SK-N-SH treated with all-trans-retinoic acid at 6 μM for 48 hours (cell line): Measurements from ENCODE around the gene MED29.

Experiments
- ATAC-seq: fragments of 200-7000 bp; cut with Tn5 transposase; 3 replicates; pipeline ENCODE4 v1.9.1; 2020; ENCODE audit warnings: mild to moderate bottlenecking, moderate library complexity
- ARNTL ChIP-seq: fragments of 450-650 bp; formaldehyde crosslinking; IDR thresholded peaks from 2 replicates; pipeline ENCODE4 v1.5.0; 2020; ENCODE audit warnings: low read depth, mild to moderate bottlenecking, moderate library complexity, borderline replicate concordance
- CSDC2 ChIP-seq: fragments of 250-450 bp; sonication (Bioruptor Pico); IDR thresholded peaks from 2 replicates; pipeline ENCODE4 v1.5.0; 2020; ENCODE audit warnings: mild to moderate bottlenecking, moderate library complexity
- ESRRG ChIP-seq: fragments of 250-450 bp; sonication (Bioruptor Pico); IDR thresholded peaks from 2 replicates; pipeline ENCODE4 v1.6.1; 2021; ENCODE audit warnings: mild to moderate bottlenecking
- GLIS3 ChIP-seq: fragments of 250-450 bp; sonication (Bioruptor Pico); IDR thresholded peaks from 2 replicates; pipeline ENCODE4 v1.5.0; 2020; ENCODE audit warnings: mild to moderate bottlenecking, moderate library complexity
- ISL1 ChIP-seq: fragments of 250-450 bp; sonication (Bioruptor Pico); IDR thresholded peaks from 2 replicates; pipeline ENCODE4 v2.1.2; 2022; ENCODE audit warnings: mild to moderate bottlenecking, moderate library complexity
- OSR1 ChIP-seq: fragments of 250-450 bp; sonication (Bioruptor Pico); IDR thresholded peaks from 2 replicates; pipeline ENCODE4 v1.8.0; 2022; ENCODE audit warnings: moderate library complexity, mild to moderate bottlenecking, inconsistent platforms
- PPARA ChIP-seq: fragments of 250-450 bp; sonication (Bioruptor Pico); IDR thresholded peaks from 2 replicates; pipeline ENCODE4 v1.5.0; 2020; ENCODE audit warnings: mild to moderate bottlenecking, borderline replicate concordance
- SNAI2 ChIP-seq: fragments of 250-450 bp; sonication (Bioruptor Pico); IDR thresholded peaks from 2 replicates; pipeline ENCODE4 v1.5.0; 2020; ENCODE audit warnings: mild to moderate bottlenecking, moderate library complexity
- TCF4 ChIP-seq: fragments of 250-450 bp; sonication (Bioruptor Pico); IDR thresholded peaks from 2 replicates; pipeline ENCODE4 v1.8.0; 2021; ENCODE audit warnings: mild to moderate bottlenecking, moderate library complexity, borderline replicate concordance
- TOX ChIP-seq: fragments of 250-450 bp; sonication (Bioruptor Pico); IDR thresholded peaks from 2 replicates; pipeline ENCODE4 v1.8.0; 2021; ENCODE audit warnings: mild to moderate bottlenecking, moderate library complexity, borderline replicate concordance
- ZC3H10 ChIP-seq: fragments of 250-450 bp; sonication (Bioruptor Pico); IDR thresholded peaks from 2 replicates; pipeline ENCODE4 v1.5.1; 2021; ENCODE audit warnings: mild to moderate bottlenecking, moderate library complexity
- ZFP3 ChIP-seq: fragments of 250-450 bp; sonication (Bioruptor Pico); IDR thresholded peaks from 2 replicates; pipeline ENCODE4 v1.5.0; 2020; ENCODE audit warnings: mild to moderate bottlenecking, moderate library complexity
- ZNF565 ChIP-seq: fragments of 450-650 bp; formaldehyde crosslinking; conservative IDR thresholded peaks from 2 replicates; pipeline ENCODE4 v1.5.0; 2020; ENCODE audit warnings: low read depth, mild to moderate bottlenecking, moderate library complexity
- ZNF8 ChIP-seq: fragments of 450-650 bp; formaldehyde crosslinking; IDR thresholded peaks from 2 replicates; pipeline ENCODE4 v1.5.0; 2020; ENCODE audit warnings: mild to moderate bottlenecking, moderate library complexity
- TF ChIP-seq, protein P1 (sequence below): fragments of 250-450 bp; sonication (Bioruptor Pico); IDR thresholded peaks from 2 replicates; pipeline ENCODE4 v1.5.1; 2020; ENCODE audit warnings: low read depth, mild to moderate bottlenecking, moderate library complexity
- TF ChIP-seq, protein P2 (sequence below): fragments of 250-450 bp; sonication (Bioruptor Pico); IDR thresholded peaks from 2 replicates; pipeline ENCODE4 v1.5.0; 2020; ENCODE audit warnings: mild to moderate bottlenecking, moderate library complexity
- TF ChIP-seq, protein P3 (sequence below): fragments of 250-450 bp; sonication (Bioruptor Pico); IDR thresholded peaks from 2 replicates; pipeline ENCODE4 v1.8.0; 2021; ENCODE audit warnings: low read depth, mild to moderate bottlenecking, moderate library complexity, borderline replicate concordance

MED29 gene

DNA sequence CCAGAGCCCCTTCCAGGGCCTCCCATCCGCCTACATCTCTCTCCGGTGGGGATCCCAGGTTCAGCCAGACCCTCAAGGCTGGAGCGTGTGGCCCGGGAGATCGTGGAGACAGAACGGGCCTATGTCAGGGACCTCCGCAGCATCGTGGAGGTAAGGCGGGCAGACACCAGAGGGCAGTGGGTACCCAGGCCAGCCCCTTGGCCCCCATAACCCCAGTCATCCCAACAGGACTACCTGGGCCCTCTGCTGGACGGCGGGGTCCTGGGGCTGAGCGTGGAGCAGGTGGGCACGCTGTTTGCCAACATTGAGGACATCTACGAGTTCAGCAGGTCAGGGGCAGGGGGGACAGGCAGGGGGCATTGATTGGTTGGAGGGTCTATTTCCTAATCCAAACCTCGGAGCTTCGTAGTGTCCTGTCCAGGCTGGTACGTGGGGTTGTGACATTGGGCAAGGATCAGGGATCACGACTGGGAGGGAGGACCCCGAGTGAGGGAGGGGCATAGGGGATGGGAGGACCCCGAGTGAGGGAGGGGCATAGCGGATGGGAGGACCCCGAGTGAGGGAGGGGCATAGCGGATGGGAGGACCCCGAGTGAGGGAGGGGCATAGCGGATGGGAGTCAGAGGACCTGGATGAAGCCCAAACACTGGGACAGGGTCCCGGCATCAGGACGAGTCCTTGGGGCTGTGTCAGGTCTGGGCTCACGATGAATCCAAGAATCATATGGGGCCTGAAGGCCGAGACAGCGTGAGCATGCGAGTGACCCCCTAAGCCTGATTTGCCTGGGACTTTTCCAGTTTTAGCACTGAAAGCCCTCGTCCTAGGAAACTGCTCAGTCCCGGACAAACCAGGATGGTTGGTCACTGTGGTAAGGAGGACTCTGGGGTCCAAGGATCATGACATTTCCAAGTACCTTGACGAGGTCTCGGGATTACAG, 24.2 kb downstream of the MED29 start:
- no peak for ATAC-seq
- TF ChIP-seq, protein P1, sequence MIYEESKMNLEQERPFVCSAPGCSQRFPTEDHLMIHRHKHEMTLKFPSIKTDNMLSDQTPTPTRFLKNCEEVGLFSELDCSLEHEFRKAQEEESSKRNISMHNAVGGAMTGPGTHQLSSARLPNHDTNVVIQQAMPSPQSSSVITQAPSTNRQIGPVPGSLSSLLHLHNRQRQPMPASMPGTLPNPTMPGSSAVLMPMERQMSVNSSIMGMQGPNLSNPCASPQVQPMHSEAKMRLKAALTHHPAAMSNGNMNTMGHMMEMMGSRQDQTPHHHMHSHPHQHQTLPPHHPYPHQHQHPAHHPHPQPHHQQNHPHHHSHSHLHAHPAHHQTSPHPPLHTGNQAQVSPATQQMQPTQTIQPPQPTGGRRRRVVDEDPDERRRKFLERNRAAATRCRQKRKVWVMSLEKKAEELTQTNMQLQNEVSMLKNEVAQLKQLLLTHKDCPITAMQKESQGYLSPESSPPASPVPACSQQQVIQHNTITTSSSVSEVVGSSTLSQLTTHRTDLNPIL, result no peak
- TF ChIP-seq PPARA, result no peak
- no peak for TF ChIP-seq OSR1 (CRISPR knock-in tag)
- TF ChIP-seq GLIS3 (CRISPR knock-in tag), result no peak
- TF ChIP-seq TCF4 (CRISPR knock-in tag), result no peak
- TF ChIP-seq TOX (CRISPR knock-in tag), result no peak
- TF ChIP-seq ARNTL (CRISPR knock-in tag), result no peak
- TF ChIP-seq, protein P2, sequence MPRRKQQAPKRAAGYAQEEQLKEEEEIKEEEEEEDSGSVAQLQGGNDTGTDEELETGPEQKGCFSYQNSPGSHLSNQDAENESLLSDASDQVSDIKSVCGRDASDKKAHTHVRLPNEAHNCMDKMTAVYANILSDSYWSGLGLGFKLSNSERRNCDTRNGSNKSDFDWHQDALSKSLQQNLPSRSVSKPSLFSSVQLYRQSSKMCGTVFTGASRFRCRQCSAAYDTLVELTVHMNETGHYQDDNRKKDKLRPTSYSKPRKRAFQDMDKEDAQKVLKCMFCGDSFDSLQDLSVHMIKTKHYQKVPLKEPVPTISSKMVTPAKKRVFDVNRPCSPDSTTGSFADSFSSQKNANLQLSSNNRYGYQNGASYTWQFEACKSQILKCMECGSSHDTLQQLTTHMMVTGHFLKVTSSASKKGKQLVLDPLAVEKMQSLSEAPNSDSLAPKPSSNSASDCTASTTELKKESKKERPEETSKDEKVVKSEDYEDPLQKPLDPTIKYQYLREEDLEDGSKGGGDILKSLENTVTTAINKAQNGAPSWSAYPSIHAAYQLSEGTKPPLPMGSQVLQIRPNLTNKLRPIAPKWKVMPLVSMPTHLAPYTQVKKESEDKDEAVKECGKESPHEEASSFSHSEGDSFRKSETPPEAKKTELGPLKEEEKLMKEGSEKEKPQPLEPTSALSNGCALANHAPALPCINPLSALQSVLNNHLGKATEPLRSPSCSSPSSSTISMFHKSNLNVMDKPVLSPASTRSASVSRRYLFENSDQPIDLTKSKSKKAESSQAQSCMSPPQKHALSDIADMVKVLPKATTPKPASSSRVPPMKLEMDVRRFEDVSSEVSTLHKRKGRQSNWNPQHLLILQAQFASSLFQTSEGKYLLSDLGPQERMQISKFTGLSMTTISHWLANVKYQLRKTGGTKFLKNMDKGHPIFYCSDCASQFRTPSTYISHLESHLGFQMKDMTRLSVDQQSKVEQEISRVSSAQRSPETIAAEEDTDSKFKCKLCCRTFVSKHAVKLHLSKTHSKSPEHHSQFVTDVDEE (CRISPR knock-in tag), result no peak
- TF ChIP-seq, protein P3, sequence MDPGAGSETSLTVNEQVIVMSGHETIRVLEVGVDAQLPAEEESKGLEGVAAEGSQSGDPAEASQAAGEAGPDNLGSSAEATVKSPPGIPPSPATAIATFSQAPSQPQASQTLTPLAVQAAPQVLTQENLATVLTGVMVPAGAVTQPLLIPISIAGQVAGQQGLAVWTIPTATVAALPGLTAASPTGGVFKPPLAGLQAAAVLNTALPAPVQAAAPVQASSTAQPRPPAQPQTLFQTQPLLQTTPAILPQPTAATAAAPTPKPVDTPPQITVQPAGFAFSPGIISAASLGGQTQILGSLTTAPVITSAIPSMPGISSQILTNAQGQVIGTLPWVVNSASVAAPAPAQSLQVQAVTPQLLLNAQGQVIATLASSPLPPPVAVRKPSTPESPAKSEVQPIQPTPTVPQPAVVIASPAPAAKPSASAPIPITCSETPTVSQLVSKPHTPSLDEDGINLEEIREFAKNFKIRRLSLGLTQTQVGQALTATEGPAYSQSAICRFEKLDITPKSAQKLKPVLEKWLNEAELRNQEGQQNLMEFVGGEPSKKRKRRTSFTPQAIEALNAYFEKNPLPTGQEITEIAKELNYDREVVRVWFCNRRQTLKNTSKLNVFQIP (CRISPR knock-in tag), result no peak
- TF ChIP-seq ISL1 (CRISPR knock-in tag), result no peak
- no peak for TF ChIP-seq ZNF8
- TF ChIP-seq ZNF565 (CRISPR knock-in tag), result no peak
- TF ChIP-seq ESRRG, result no peak
- TF ChIP-seq ZC3H10 (CRISPR knock-in tag), result no peak
- TF ChIP-seq CSDC2, result no peak

DNA sequence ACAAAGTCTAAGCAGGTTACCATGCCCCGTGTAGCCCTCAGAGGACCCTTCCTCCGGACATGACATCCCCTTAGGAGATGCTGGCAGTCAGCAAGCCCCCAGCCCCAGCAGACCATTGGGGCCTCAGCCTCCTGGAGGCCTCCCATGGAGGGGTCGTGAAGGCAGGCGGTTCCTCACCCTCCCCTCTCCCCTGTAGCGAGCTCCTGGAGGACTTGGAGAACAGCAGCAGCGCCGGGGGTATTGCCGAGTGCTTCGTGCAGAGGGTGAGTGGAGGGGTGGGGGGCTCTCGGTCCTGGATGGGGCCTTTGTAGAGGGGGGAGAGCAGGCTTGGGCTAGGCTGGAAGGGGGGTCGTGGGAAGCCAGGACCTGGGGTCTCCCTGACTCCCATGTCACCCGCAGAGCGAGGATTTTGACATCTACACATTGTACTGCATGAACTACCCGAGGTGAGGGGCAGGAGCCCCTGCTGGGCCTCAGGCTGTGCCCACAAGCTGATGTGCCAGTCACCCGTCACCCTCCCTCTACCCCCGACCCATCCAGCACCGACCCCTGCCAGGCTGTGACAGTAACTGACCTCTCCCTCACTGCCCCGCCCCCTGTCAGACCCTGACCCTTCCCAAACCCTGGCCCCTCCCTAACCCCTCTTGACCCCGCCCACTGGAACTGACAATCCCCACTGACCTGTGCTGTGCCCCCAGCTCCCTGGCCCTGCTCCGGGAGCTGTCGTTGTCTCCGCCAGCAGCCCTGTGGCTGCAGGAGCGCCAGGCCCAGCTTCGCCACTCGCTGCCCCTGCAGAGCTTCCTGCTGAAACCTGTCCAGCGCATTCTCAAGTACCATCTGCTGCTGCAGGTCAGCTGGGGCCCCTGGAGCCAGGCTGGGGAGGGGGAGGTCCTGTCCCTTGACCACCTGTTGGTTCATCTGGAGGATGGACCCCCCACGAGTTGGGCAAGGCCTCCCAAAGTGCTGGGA, 25.3 kb downstream of the MED29 start:
- ATAC-seq, result no peak
- TF ChIP-seq GLIS3 (CRISPR knock-in tag) (no peak), CSDC2 (no peak), ARNTL (CRISPR knock-in tag) (no peak), OSR1 (CRISPR knock-in tag) (no peak), SNAI2 (no peak), ZNF8 (no peak), ISL1 (CRISPR knock-in tag) (no peak), ZC3H10 (CRISPR knock-in tag) (no peak), ZFP3 (CRISPR knock-in tag) (no peak)
- TF ChIP-seq, protein P3 (CRISPR knock-in tag), result no peak
- TF ChIP-seq, protein P2 (CRISPR knock-in tag), result no peak
- TF ChIP-seq, protein P1, result no peak
